ENCODE measurements around the gene GALNT12. TPM values are rescaled to one million over a fixed set of nuclear protein-coding genes. Genes with fewer than 3 reads are reported as not detected.

GALNT12 gene
- total RNA-seq, 3 donors from 2014 or later: 2.6 to 6.6 (median 3.9) TPM

DNA sequence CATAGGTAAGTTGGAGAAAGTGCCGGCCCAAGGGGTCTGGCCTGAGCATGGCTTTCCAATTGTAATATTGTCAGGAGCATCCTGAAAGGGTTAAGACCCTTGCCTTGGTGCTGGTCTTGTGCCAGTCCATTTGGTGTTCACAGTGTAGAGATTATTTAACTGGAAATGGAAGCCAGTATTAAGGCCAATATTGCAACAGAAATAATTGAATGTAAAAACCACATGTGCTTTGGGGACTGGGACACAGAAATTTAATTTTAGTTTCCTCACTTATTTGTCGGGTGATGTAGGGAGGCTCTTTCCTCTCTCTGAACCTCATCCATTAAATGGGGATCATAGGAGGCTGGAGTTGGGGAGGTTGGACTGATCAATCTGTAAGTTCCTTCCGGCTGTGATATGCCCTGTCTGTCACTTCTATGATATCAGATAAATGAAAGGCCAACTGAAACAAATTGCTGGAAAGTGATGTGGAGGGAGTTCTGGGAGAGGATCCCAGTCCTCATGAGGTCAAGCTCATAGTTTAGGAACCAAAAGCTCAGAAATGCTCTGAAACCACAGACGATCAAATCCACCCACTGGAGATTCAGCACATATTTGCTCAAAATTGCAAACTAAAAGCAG lies 81.4 kb downstream of the GALNT12 start:
- Histone ChIP-seq H3K4me1 (no peaks in the 10 kb centered on the region), H3K27ac (peak overlapping the region in 1 of 2 donors; percentile 54), H3K27me3 (no peaks in the 10 kb centered on the region), H3K9me3 (no peaks in the 10 kb centered on the region), H3K36me3 (no peaks in the 10 kb centered on the region), H3K4me3 (no peak overlapping the region)
- no peak for DNase-seq (ENCODE audit: low spot score in 2 of 2)
- TF ChIP-seq, protein P1, sequence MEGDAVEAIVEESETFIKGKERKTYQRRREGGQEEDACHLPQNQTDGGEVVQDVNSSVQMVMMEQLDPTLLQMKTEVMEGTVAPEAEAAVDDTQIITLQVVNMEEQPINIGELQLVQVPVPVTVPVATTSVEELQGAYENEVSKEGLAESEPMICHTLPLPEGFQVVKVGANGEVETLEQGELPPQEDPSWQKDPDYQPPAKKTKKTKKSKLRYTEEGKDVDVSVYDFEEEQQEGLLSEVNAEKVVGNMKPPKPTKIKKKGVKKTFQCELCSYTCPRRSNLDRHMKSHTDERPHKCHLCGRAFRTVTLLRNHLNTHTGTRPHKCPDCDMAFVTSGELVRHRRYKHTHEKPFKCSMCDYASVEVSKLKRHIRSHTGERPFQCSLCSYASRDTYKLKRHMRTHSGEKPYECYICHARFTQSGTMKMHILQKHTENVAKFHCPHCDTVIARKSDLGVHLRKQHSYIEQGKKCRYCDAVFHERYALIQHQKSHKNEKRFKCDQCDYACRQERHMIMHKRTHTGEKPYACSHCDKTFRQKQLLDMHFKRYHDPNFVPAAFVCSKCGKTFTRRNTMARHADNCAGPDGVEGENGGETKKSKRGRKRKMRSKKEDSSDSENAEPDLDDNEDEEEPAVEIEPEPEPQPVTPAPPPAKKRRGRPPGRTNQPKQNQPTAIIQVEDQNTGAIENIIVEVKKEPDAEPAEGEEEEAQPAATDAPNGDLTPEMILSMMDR (IDR thresholded peaks at IDR 0.05): no peak
- TF ChIP-seq POLR2A (IDR thresholded peaks at IDR 0.05): no peak
- no peak for TF ChIP-seq POLR2AphosphoS5 (IDR thresholded peaks at IDR 0.05)
- intact Hi-C loops (cut with DNase I; ENCODE audit: low total_unique reads): no loop called here

DNA sequence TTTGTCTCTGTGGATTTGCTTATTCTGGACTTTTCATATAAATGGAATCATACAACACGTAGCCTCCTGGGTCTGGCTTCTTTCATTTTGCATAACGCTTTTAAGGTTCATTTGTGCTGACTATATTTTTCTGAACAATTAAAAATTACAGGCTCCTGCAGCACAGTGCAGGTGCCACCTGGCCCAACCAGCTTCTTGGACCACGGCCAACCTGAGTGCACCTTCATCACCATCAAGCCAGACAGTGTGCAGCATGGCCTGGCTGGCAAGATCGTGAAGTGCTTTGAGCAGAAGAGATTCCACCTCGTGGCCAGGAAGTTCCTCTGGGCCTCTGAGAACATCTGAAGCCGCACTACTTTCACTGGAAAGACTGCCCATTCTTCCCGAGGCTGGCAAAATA lies 82.8 kb downstream of the GALNT12 start:
- intact Hi-C loops (cut with DNase I; ENCODE audit: low total_unique reads): loop anchor here (10.0 kb wide), 1 partner anchor 75 kb away; no protein-coding TSS in a partner anchor
- no peaks in the 10 kb centered on the region for H3K4me1 ChIP-seq
- H3K27me3 ChIP-seq: no peaks in the 10 kb centered on the region
- DNase-seq (ENCODE audit: low spot score in 2 of 2): no peak
- H3K9me3 ChIP-seq: no peaks in the 10 kb centered on the region
- no peaks in the 10 kb centered on the region for H3K36me3 ChIP-seq
- no peak overlapping the region for H3K4me3 ChIP-seq
- H3K27ac ChIP-seq: peak overlapping the region in 1 of 2 donors; percentile 54
- TF ChIP-seq POLR2AphosphoS5 (IDR thresholded peaks at IDR 0.05): no peak
- TF ChIP-seq, protein P1 (IDR thresholded peaks at IDR 0.05): no peak
- no peak for TF ChIP-seq POLR2A (IDR thresholded peaks at IDR 0.05)

DNA sequence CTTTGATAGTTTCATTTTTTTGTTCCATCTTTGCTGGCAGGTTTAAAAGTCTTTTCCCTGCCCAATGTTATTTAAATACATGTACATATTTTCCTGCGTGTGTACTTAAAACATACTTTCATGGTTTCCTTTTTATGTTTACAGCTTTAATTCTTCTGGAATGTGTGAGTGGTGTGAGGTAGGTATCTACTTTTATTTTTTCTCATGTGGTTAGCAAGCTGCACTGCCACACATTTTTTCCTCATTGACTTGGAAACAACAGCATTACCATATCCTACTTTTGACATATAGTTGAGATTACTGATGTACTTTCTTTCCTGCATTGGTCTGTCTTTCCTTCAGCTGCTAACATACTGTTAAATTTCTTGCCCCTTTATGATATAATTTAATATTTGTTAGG lies 84.8 kb downstream of the GALNT12 start:
- Histone ChIP-seq H3K27me3 (no peaks in the 10 kb centered on the region), H3K36me3 (no peaks in the 10 kb centered on the region), H3K9me3 (peaks cover 0 to 13% of the 10 kb centered on the region in 2 donors), H3K27ac (no peak overlapping the region), H3K4me1 (no peaks in the 10 kb centered on the region), H3K4me3 (no peak overlapping the region)
- TF ChIP-seq, protein P1 (IDR thresholded peaks at IDR 0.05): no peak
- TF ChIP-seq POLR2A (IDR thresholded peaks at IDR 0.05) (no peak), POLR2AphosphoS5 (IDR thresholded peaks at IDR 0.05) (no peak)
- DNase-seq (ENCODE audit: low spot score in 2 of 2): no peak
- intact Hi-C loops (cut with DNase I; ENCODE audit: low total_unique reads): loop anchor here (10.0 kb wide), 1 partner anchor 73 kb away; no protein-coding TSS in a partner anchor

DNA sequence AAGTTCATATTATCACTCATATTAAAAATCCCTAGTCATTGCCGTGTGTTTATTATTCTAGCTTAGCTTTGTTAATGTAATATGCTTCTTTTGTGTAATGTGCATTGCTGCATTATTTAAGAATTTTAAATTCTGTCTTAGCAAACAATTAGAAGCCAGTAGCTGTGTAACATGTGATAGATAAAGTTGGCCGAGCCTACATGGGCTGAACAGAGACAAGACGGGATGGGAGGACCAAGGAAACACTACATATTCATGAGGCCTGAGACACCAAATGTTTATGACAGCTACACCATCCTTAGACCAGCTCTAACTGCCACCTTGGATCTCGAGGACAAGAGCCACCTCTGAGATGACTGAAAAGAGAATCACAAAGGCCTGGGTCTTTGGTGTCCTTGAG lies 85.2 kb downstream of the GALNT12 start:
- Histone ChIP-seq H3K27ac (no peak overlapping the region), H3K27me3 (no peaks in the 10 kb centered on the region), H3K4me3 (no peak overlapping the region), H3K4me1 (no peaks in the 10 kb centered on the region), H3K9me3 (peaks cover 0 to 14% of the 10 kb centered on the region in 2 donors), H3K36me3 (no peaks in the 10 kb centered on the region)
- intact Hi-C loops (cut with DNase I; ENCODE audit: low total_unique reads): loop anchor here (10.0 kb wide), 1 partner anchor 72 kb away; no protein-coding TSS in a partner anchor
- DNase-seq (ENCODE audit: low spot score in 2 of 2): no peak
- TF ChIP-seq POLR2AphosphoS5 (IDR thresholded peaks at IDR 0.05) (no peak), POLR2A (IDR thresholded peaks at IDR 0.05) (no peak)
- TF ChIP-seq, protein P1 (IDR thresholded peaks at IDR 0.05): no peak

DNA sequence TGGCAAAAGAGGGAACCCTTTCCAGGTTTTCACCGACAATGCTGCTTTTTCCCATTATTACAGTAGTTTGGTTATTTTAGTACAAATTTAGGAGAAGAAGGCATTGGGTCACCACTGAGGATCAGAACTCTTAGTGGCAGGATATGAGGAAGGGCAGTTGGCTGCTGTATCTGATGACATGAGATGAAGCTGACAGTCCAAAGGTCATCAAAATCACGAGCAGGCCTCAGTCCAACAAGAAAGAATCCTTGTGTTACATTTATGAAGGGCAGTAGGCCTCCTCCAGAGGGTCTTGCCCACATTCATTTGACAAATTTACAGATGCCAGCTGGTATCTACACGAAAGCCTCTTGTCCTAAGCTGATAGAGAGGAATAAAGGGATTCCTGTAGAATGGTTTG lies 86.7 kb downstream of the GALNT12 start:
- TF ChIP-seq, protein P1 (IDR thresholded peaks at IDR 0.05): no peak
- no peak for TF ChIP-seq POLR2A (IDR thresholded peaks at IDR 0.05)
- H3K27ac ChIP-seq: no peak overlapping the region
- no peak for DNase-seq (ENCODE audit: low spot score in 2 of 2)
- no peaks in the 10 kb centered on the region for H3K4me1 ChIP-seq
- intact Hi-C loops (cut with DNase I; ENCODE audit: low total_unique reads): loop anchor here (10.0 kb wide), 1 partner anchor 71 kb away; no protein-coding TSS in a partner anchor
- H3K27me3 ChIP-seq: no peaks in the 10 kb centered on the region
- H3K9me3 ChIP-seq: peaks cover 0 to 14% of the 10 kb centered on the region in 2 donors
- no peak overlapping the region for H3K4me3 ChIP-seq
- no peaks in the 10 kb centered on the region for H3K36me3 ChIP-seq

Measured in breast epithelium (tissue), 4 donors.